Upper lobe of left lung (tissue), 6 donors: ENCODE results near the gene HDAC7. TPM values are rescaled to one million over a fixed set of nuclear protein-coding genes. Genes with fewer than 3 reads are reported as not detected.

ENCODE experiments used
- ATAC-seq, 2 donors: fragments of 200-7000 bp; cut with Tn5 transposase; one replicate each; pipeline ENCODE4 v1.9.1; 2022; ENCODE audit warnings: mild to moderate bottlenecking in 2 of 2, moderate library complexity in 2 of 2; ENCODE audit not compliant: low FRiP score in 2 of 2
- DNase-seq, 2 donors: peaks; one replicate each; pipeline ENCODE4 v3.0.0-alpha.2; 2019 to 2020
- H3K27ac ChIP-seq, 4 donors: fragments of 200-600 bp; sonication (generic); one replicate each; pipeline ENCODE4 v1.5.1; 2016 to 2019
- H3K27me3 ChIP-seq, 4 donors: fragments of 200-600 bp; sonication (generic); one replicate each; pipeline ENCODE4 v1.5.1; 2017 to 2019
- H3K36me3 ChIP-seq, 4 donors: fragments of 200-600 bp; sonication (generic); one replicate each; pipeline ENCODE4 v1.5.1; 2016 to 2019
- H3K4me1 ChIP-seq, 4 donors: fragments of 200-600 bp; sonication (generic); one replicate each; pipeline ENCODE4 v1.5.1; 2018 to 2019
- H3K4me3 ChIP-seq, 4 donors: fragments of 200-600 bp; sonication (generic); one replicate each; pipeline ENCODE4 v1.5.1; 2017 to 2019; ENCODE audit warnings: mild to moderate bottlenecking in 2 of 4, moderate library complexity in 1 of 4
- H3K9me3 ChIP-seq, 4 donors: fragments of 200-600 bp; sonication (generic); one replicate each; pipeline ENCODE4 v1.5.1; 2018 to 2019
- CTCF ChIP-seq, 6 experiments: fragments of 450-650 bp in 4 of 6; fragments of 200-600 bp in 2 of 6; sonication (generic) in 2 of 6; IDR thresholded peaks; one replicate each; pipeline ENCODE4 v1.5.1; 2016 to 2019; ENCODE audit warnings: antibody characterized with exemption in 6 of 6
- EP300 ChIP-seq, 4 donors: sonication (generic); formaldehyde crosslinking; IDR thresholded peaks; one replicate each; pipeline ENCODE4 v1.5.1; 2017; ENCODE audit warnings: antibody characterized with exemption in 4 of 4, control low read depth in 2 of 4
- POLR2A ChIP-seq, 4 donors: fragments of 450-650 bp; IDR thresholded peaks; one replicate each; pipeline ENCODE4 v1.5.1; 2016 to 2017; ENCODE audit warnings: antibody characterized with exemption in 4 of 4, mild to moderate bottlenecking in 2 of 4
- POLR2AphosphoS5 ChIP-seq, 2 donors: sonication (generic); formaldehyde crosslinking; IDR thresholded peaks; one replicate each; pipeline ENCODE4 v1.5.1; 2017; ENCODE audit warnings: antibody characterized with exemption in 2 of 2
- WGBS, 2 donors: methylation state at CpG; one replicate each; pipeline ENCODE4 v1.1.5; 2017 to 2018; 5-methylcytosine and 5-hydroxymethylcytosine counted together
- total RNA-seq, 6 donors: library from RNA; depleted of rRNA in 4 of 6; stranded (reverse); fragments of >200 nt in 4 of 6; gene quantifications; one replicate each; pipeline versions ENCODE4 v1.1.0 to v1.2.1, GENCODE V29; 2016 to 2021
- donor health status: DM: no; HTN: no; CAD: no; lungs with moderate emphysema.
- donor health status: DM: no; HTN: yes; CAD: no; lungs with severe emphysema.

HDAC7 gene
- total RNA-seq, 6 donors from 2014 or later, result 66.6 to 164 (median 126) TPM

- 80 to 88% methylated on average over 4 of the region's 4 CpGs for whole genome bisulfite sequencing, 2 donors
These were observed 67.6 kb downstream of the HDAC7 start for GRCh38 chr12:47752121-47752520.

GRCh38 chr12:47751561-47751960 lies 68.1 kb downstream of the HDAC7 start:
- Histone ChIP-seq H3K4me1 (peaks cover 41 to 49% (median 44%) of the 10 kb centered on the region in 4 donors), H3K27ac (peak overlapping the region in 1 of 4 donors; percentile 77)

More at GRCh38 chr12:47752121-47752520, 67.6 kb downstream of the HDAC7 start:
- Histone ChIP-seq H3K27ac (peak overlapping the region in 3 of 4 donors; percentile 66 to 90 (median 77)), H3K9me3 (no peaks in the 10 kb centered on the region), H3K36me3 (peaks cover 0 to 43% (median 23%) of the 10 kb centered on the region in 4 donors), H3K27me3 (no peaks in the 10 kb centered on the region), H3K4me3 (no peak overlapping the region), H3K4me1 (peaks cover 45 to 55% (median 48%) of the 10 kb centered on the region in 4 donors)
- ATAC-seq (no peak), DNase-seq (no peak)
- TF ChIP-seq POLR2A (IDR thresholded peaks at IDR 0.05) (no peak), EP300 (IDR thresholded peaks at IDR 0.05) (no peak), CTCF (IDR thresholded peaks at IDR 0.05) (no peak), POLR2AphosphoS5 (IDR thresholded peaks at IDR 0.05) (no peak)

GRCh38 chr12:47750916-47751470 lies 68.7 kb downstream of the HDAC7 start:
- TF ChIP-seq EP300 (IDR thresholded peaks at IDR 0.05) (no peak), POLR2A (IDR thresholded peaks at IDR 0.05) (no peak), CTCF (IDR thresholded peaks at IDR 0.05) (no peak), POLR2AphosphoS5 (IDR thresholded peaks at IDR 0.05) (no peak)
- Histone ChIP-seq H3K27ac (no peak overlapping the region), H3K9me3 (no peaks in the 10 kb centered on the region), H3K4me1 (peaks cover 36 to 44% (median 38%) of the 10 kb centered on the region in 4 donors), H3K36me3 (peaks cover 0 to 53% (median 26%) of the 10 kb centered on the region in 4 donors), H3K4me3 (no peak overlapping the region), H3K27me3 (no peaks in the 10 kb centered on the region)
- ATAC-seq (no peak), DNase-seq (no peak)
- 92 to 93% methylated on average over 6 to 18 of the region's 19 CpGs for WGBS, 2 donors

More at GRCh38 chr12:47751561-47751960, 68.1 kb downstream of the HDAC7 start:
- Histone ChIP-seq H3K9me3 (no peaks in the 10 kb centered on the region), H3K36me3 (peaks cover 0 to 48% (median 24%) of the 10 kb centered on the region in 4 donors), H3K4me3 (no peak overlapping the region), H3K27me3 (no peaks in the 10 kb centered on the region)
- ATAC-seq (no peak), DNase-seq (no peak)
- 77 to 88% methylated on average over 5 to 9 of the region's 9 CpGs for WGBS, 2 donors
- TF ChIP-seq POLR2A (IDR thresholded peaks at IDR 0.05) (no peak), EP300 (IDR thresholded peaks at IDR 0.05) (no peak), POLR2AphosphoS5 (IDR thresholded peaks at IDR 0.05) (no peak)

- no peak overlapping the region for H3K27ac ChIP-seq
- no peaks in the 10 kb centered on the region for H3K9me3 ChIP-seq
- peaks cover 30 to 37% (median 32%) of the 10 kb centered on the region in 4 donors for H3K4me1 ChIP-seq
- TF ChIP-seq EP300 (IDR thresholded peaks at IDR 0.05) (no peak), POLR2AphosphoS5 (IDR thresholded peaks at IDR 0.05) (no peak), POLR2A (IDR thresholded peaks at IDR 0.05) (no peak), CTCF (IDR thresholded peaks at IDR 0.05) (no peak)
- peak in 1 of 2 donors; percentile 18 for ATAC-seq
- WGBS, 2 donors, result 77 to 86% methylated on average over 10 of the region's 10 CpGs
- no peaks in the 10 kb centered on the region for H3K27me3 ChIP-seq
- peaks cover 0 to 55% (median 26%) of the 10 kb centered on the region in 4 donors for H3K36me3 ChIP-seq
- DNase-seq, result no peak
- no peak overlapping the region for H3K4me3 ChIP-seq
These were observed 69.4 kb downstream of the HDAC7 start for GRCh38 chr12:47750229-47750798.

GRCh38 chr12:47748899-47749298 lies 70.8 kb downstream of the HDAC7 start:
- no peak for DNase-seq
- H3K36me3 ChIP-seq, result peaks cover 0 to 55% (median 26%) of the 10 kb centered on the region in 4 donors
- ATAC-seq, result no peak
- 97% methylated on average over 3 of the region's 3 CpGs for WGBS, 2 donors
- H3K9me3 ChIP-seq, result no peaks in the 10 kb centered on the region
- no peaks in the 10 kb centered on the region for H3K27me3 ChIP-seq
- no peak overlapping the region for H3K27ac ChIP-seq
- peaks cover 16 to 23% (median 18%) of the 10 kb centered on the region in 4 donors for H3K4me1 ChIP-seq
- TF ChIP-seq EP300 (IDR thresholded peaks at IDR 0.05) (no peak), POLR2AphosphoS5 (IDR thresholded peaks at IDR 0.05) (no peak), POLR2A (IDR thresholded peaks at IDR 0.05) (no peak), CTCF (IDR thresholded peaks at IDR 0.05) (no peak)
- no peak overlapping the region for H3K4me3 ChIP-seq
